ENCODE data around the gene ERLIN1. TPM values are rescaled to one million over a fixed set of nuclear protein-coding genes. Genes with fewer than 3 reads are reported as not detected.

Gene ERLIN1
- total RNA-seq, 1 donor from 2014 or later: 16.6 TPM

GRCh38 chr10:100122780-100123179, 63.0 kb downstream of the ERLIN1 start:
- DNase-seq (ENCODE audit: low spot score): peak; percentile 13
- H3K36me3 Mint-ChIP-seq (ENCODE audit: low read depth): no peaks in the 10 kb centered on the region
- peaks cover 26% of the 10 kb centered on the region for H3K4me1 Mint-ChIP-seq (ENCODE audit: low read depth)
- peak overlapping the region; percentile 59 for H3K27ac Mint-ChIP-seq
- H3K4me3 Mint-ChIP-seq: peak overlapping the region; percentile 67
- intact Hi-C loops (cut with micrococcal nuclease): no loop called here
- peaks cover 4% of the 10 kb centered on the region for H3K27me3 Mint-ChIP-seq (ENCODE audit: insufficient read depth)
- no peaks in the 10 kb centered on the region for H3K9me3 Mint-ChIP-seq

GRCh38 chr10:100120550-100120949, 65.3 kb downstream of the ERLIN1 start:
- no peak overlapping the region for H3K4me3 Mint-ChIP-seq
- DNase-seq (ENCODE audit: low spot score): no peak
- intact Hi-C loops (cut with micrococcal nuclease): no loop called here
- H3K9me3 Mint-ChIP-seq: no peaks in the 10 kb centered on the region
- H3K27me3 Mint-ChIP-seq (ENCODE audit: insufficient read depth): peaks cover 8% of the 10 kb centered on the region
- H3K4me1 Mint-ChIP-seq (ENCODE audit: low read depth): peaks cover 26% of the 10 kb centered on the region
- no peaks in the 10 kb centered on the region for H3K36me3 Mint-ChIP-seq (ENCODE audit: low read depth)
- no peak overlapping the region for H3K27ac Mint-ChIP-seq

GRCh38 chr10:100119726-100120125, 66.1 kb downstream of the ERLIN1 start:
- peaks cover 11% of the 10 kb centered on the region for H3K27me3 Mint-ChIP-seq (ENCODE audit: insufficient read depth)

GRCh38 chr10:100114976-100115770, 70.7 kb downstream of the ERLIN1 start:
- H3K9me3 Mint-ChIP-seq: no peaks in the 10 kb centered on the region
- peaks cover 23% of the 10 kb centered on the region for H3K4me1 Mint-ChIP-seq (ENCODE audit: low read depth)
- DNase-seq (ENCODE audit: low spot score): no peak
- intact Hi-C loops (cut with micrococcal nuclease): no loop called here
- no peak overlapping the region for H3K27ac Mint-ChIP-seq
- no peak overlapping the region for H3K4me3 Mint-ChIP-seq
- no peaks in the 10 kb centered on the region for H3K36me3 Mint-ChIP-seq (ENCODE audit: low read depth)
- peaks cover 12% of the 10 kb centered on the region for H3K27me3 Mint-ChIP-seq (ENCODE audit: insufficient read depth)

More at GRCh38 chr10:100119726-100120125, 66.1 kb downstream of the ERLIN1 start:
- H3K9me3 Mint-ChIP-seq: no peaks in the 10 kb centered on the region
- H3K27ac Mint-ChIP-seq: no peak overlapping the region
- no peaks in the 10 kb centered on the region for H3K36me3 Mint-ChIP-seq (ENCODE audit: low read depth)
- H3K4me1 Mint-ChIP-seq (ENCODE audit: low read depth): peaks cover 26% of the 10 kb centered on the region
- DNase-seq (ENCODE audit: low spot score): no peak
- H3K4me3 Mint-ChIP-seq: no peak overlapping the region
- intact Hi-C loops (cut with micrococcal nuclease): no loop called here

GRCh38 chr10:100114460-100114859, 71.4 kb downstream of the ERLIN1 start:
- Mint-ChIP-seq H3K27me3 (ENCODE audit: insufficient read depth) (peaks cover 13% of the 10 kb centered on the region), H3K4me3 (no peak overlapping the region), H3K27ac (no peak overlapping the region), H3K36me3 (ENCODE audit: low read depth) (no peaks in the 10 kb centered on the region), H3K9me3 (no peaks in the 10 kb centered on the region), H3K4me1 (ENCODE audit: low read depth) (peaks cover 23% of the 10 kb centered on the region)
- DNase-seq (ENCODE audit: low spot score): no peak
- intact Hi-C loops (cut with micrococcal nuclease): no loop called here

GRCh38 chr10:100109670-100110069, 76.2 kb downstream of the ERLIN1 start:
- H3K9me3 Mint-ChIP-seq: no peaks in the 10 kb centered on the region
- H3K27me3 Mint-ChIP-seq (ENCODE audit: insufficient read depth): peaks cover 22% of the 10 kb centered on the region
- intact Hi-C loops (cut with micrococcal nuclease): no loop called here
- no peak overlapping the region for H3K4me3 Mint-ChIP-seq
- H3K4me1 Mint-ChIP-seq (ENCODE audit: low read depth): peaks cover 16% of the 10 kb centered on the region
- no peaks in the 10 kb centered on the region for H3K36me3 Mint-ChIP-seq (ENCODE audit: low read depth)
- H3K27ac Mint-ChIP-seq: no peak overlapping the region
- DNase-seq (ENCODE audit: low spot score): no peak

- no peaks in the 10 kb centered on the region for H3K4me1 Mint-ChIP-seq (ENCODE audit: low read depth)
- peaks cover 5% of the 10 kb centered on the region for H3K9me3 Mint-ChIP-seq
- peaks cover 30% of the 10 kb centered on the region for H3K27me3 Mint-ChIP-seq (ENCODE audit: insufficient read depth)
- H3K36me3 Mint-ChIP-seq (ENCODE audit: low read depth): no peaks in the 10 kb centered on the region
- intact Hi-C loops (cut with micrococcal nuclease): no loop called here
- DNase-seq (ENCODE audit: low spot score): no peak
- no peak overlapping the region for H3K4me3 Mint-ChIP-seq
- no peak overlapping the region for H3K27ac Mint-ChIP-seq
Measured at GRCh38 chr10:100106865-100107264, 79.0 kb downstream of the ERLIN1 start.

GRCh38 chr10:100104300-100104699, 81.5 kb downstream of the ERLIN1 start:
- Mint-ChIP-seq H3K36me3 (ENCODE audit: low read depth) (no peaks in the 10 kb centered on the region), H3K27me3 (ENCODE audit: insufficient read depth) (peaks cover 36% of the 10 kb centered on the region), H3K4me1 (ENCODE audit: low read depth) (no peaks in the 10 kb centered on the region), H3K4me3 (no peak overlapping the region), H3K27ac (no peak overlapping the region), H3K9me3 (peaks cover 5% of the 10 kb centered on the region)
- intact Hi-C loops (cut with micrococcal nuclease): no loop called here
- no peak for DNase-seq (ENCODE audit: low spot score)

- no peak for DNase-seq (ENCODE audit: low spot score)
- no peak overlapping the region for H3K27ac Mint-ChIP-seq
- H3K4me1 Mint-ChIP-seq (ENCODE audit: low read depth): no peaks in the 10 kb centered on the region
- peaks cover 5% of the 10 kb centered on the region for H3K9me3 Mint-ChIP-seq
- intact Hi-C loops (cut with micrococcal nuclease): no loop called here
- no peaks in the 10 kb centered on the region for H3K36me3 Mint-ChIP-seq (ENCODE audit: low read depth)
- peaks cover 32% of the 10 kb centered on the region for H3K27me3 Mint-ChIP-seq (ENCODE audit: insufficient read depth)
- H3K4me3 Mint-ChIP-seq: no peak overlapping the region
Measured at GRCh38 chr10:100103581-100103980, 82.2 kb downstream of the ERLIN1 start.

GRCh38 chr10:100101192-100102076, 84.4 kb downstream of the ERLIN1 start:
- no peak for DNase-seq (ENCODE audit: low spot score)
- Mint-ChIP-seq H3K27me3 (ENCODE audit: insufficient read depth) (peaks cover 33% of the 10 kb centered on the region), H3K4me1 (ENCODE audit: low read depth) (no peaks in the 10 kb centered on the region), H3K36me3 (ENCODE audit: low read depth) (no peaks in the 10 kb centered on the region), H3K9me3 (peaks cover 5% of the 10 kb centered on the region), H3K4me3 (no peak overlapping the region), H3K27ac (no peak overlapping the region)
- intact Hi-C loops (cut with micrococcal nuclease): no loop called here

GRCh38 chr10:100100651-100101184, 85.1 kb downstream of the ERLIN1 start:
- Mint-ChIP-seq H3K4me3 (no peak overlapping the region), H3K36me3 (ENCODE audit: low read depth) (no peaks in the 10 kb centered on the region), H3K27me3 (ENCODE audit: insufficient read depth) (peaks cover 36% of the 10 kb centered on the region), H3K27ac (no peak overlapping the region), H3K4me1 (ENCODE audit: low read depth) (no peaks in the 10 kb centered on the region), H3K9me3 (peaks cover 5% of the 10 kb centered on the region)
- intact Hi-C loops (cut with micrococcal nuclease): no loop called here
- no peak for DNase-seq (ENCODE audit: low spot score)
